WTC11 (cell line): ENCODE results near the gene PROC. TPM values are rescaled to one million over a fixed set of nuclear protein-coding genes. Genes with fewer than 3 reads are reported as not detected.

Experiments used
- ATAC-seq: fragments of 200-7000 bp; cut with Tn5 transposase; 2 replicates; pipeline ENCODE4 v1.10.0; 2021; ENCODE audit warnings: mild to moderate bottlenecking, moderate library complexity
- CTCF ChIA-PET: fragments of 300-600 bp; sonication (Branson Sonifier 250); formaldehyde crosslinking; loops from one replicate; lab custom pipeline; 2021; ENCODE audit warnings: antibody characterized with exemption; lab: Charles Lee
- POLR2A ChIA-PET: fragments of 350-600 bp; sonication (Branson Sonifier 250); formaldehyde crosslinking; loops from one replicate; lab custom pipeline; 2021; ENCODE audit warnings: antibody characterized with exemption; lab: Charles Lee
- DNase-seq: peaks from one replicate; pipeline ENCODE4 v3.0.0; 2021; ENCODE audit warnings: low spot score
- H3K27ac Mint-ChIP-seq: 2 replicates; pipeline ENCODE4 v1.8.0; 2021; ENCODE audit warnings: mixed read lengths
- H3K27me3 Mint-ChIP-seq: 2 replicates; pipeline ENCODE4 v1.8.0; 2021; ENCODE audit warnings: low read depth, mild to moderate bottlenecking, moderate library complexity, mixed read lengths
- H3K36me3 Mint-ChIP-seq: 2 replicates; pipeline ENCODE4 v1.8.0; 2021; ENCODE audit warnings: mixed read lengths
- H3K4me1 Mint-ChIP-seq: 2 replicates; pipeline ENCODE4 v1.8.0; 2022; ENCODE audit warnings: mixed read lengths
- H3K4me3 Mint-ChIP-seq: 2 replicates; pipeline ENCODE4 v1.8.0; 2021; ENCODE audit warnings: mild to moderate bottlenecking, moderate library complexity, mixed read lengths
- H3K9me3 Mint-ChIP-seq: 2 replicates; pipeline ENCODE4 v1.8.0; 2021; ENCODE audit warnings: mixed read lengths
- AR ChIP-seq: fragments of 250-450 bp; sonication (Bioruptor Pico); IDR thresholded peaks from 2 replicates; pipeline ENCODE4 v1.9.0; 2021; ENCODE audit warnings: mild to moderate bottlenecking
- ATF6 ChIP-seq: sonication (generic); formaldehyde crosslinking; IDR thresholded peaks from 2 replicates; pipeline ENCODE4 v1.8.1; 2023; ENCODE audit warnings: mild to moderate bottlenecking, missing genetic modification reagents
- CTCF ChIP-seq: fragments of 200-600 bp; IDR thresholded peaks from 2 replicates; pipeline ENCODE4 v1.8.0; 2022; ENCODE audit warnings: antibody characterized with exemption
- E2F1 ChIP-seq: sonication (generic); formaldehyde crosslinking; IDR thresholded peaks from 2 replicates; pipeline ENCODE4 v1.8.0; 2022; ENCODE audit warnings: mild to moderate bottlenecking, missing genetic modification reagents
- E2F4 ChIP-seq: sonication (generic); formaldehyde crosslinking; IDR thresholded peaks from 2 replicates; pipeline ENCODE4 v1.8.1; 2022; ENCODE audit warnings: low read depth, mild to moderate bottlenecking, moderate library complexity, missing genetic modification reagents, borderline replicate concordance
- GABPB1 ChIP-seq: sonication (generic); formaldehyde crosslinking; IDR thresholded peaks from 2 replicates; pipeline ENCODE4 v1.8.1; 2023; ENCODE audit warnings: mild to moderate bottlenecking, missing genetic modification reagents
- GTF2I ChIP-seq: fragments of 250-450 bp; sonication (Bioruptor Pico); conservative IDR thresholded peaks from 2 replicates; pipeline ENCODE4 v1.4.0; 2021; ENCODE audit warnings: mild to moderate bottlenecking
- JAZF1 ChIP-seq: fragments of 250-450 bp; sonication (Bioruptor Pico); IDR thresholded peaks from 2 replicates; pipeline ENCODE4 v1.9.0; 2021; ENCODE audit warnings: moderate library complexity, mild to moderate bottlenecking, inconsistent platforms
- MYBL2 ChIP-seq: sonication (generic); formaldehyde crosslinking; IDR thresholded peaks from 2 replicates; pipeline ENCODE4 v1.8.1; 2023; ENCODE audit warnings: mild to moderate bottlenecking, moderate library complexity, missing genetic modification reagents
- OVOL2 ChIP-seq: fragments of 250-450 bp; sonication (Bioruptor Pico); IDR thresholded peaks from 2 replicates; pipeline ENCODE4 v1.9.0; 2021; ENCODE audit warnings: mild to moderate bottlenecking, borderline replicate concordance
- PREB ChIP-seq: sonication (generic); formaldehyde crosslinking; IDR thresholded peaks from 2 replicates; pipeline ENCODE4 v1.8.1; 2022; ENCODE audit warnings: mild to moderate bottlenecking, missing genetic modification reagents, moderate library complexity, borderline replicate concordance
- RORB ChIP-seq: fragments of 250-450 bp; sonication (Bioruptor Pico); IDR thresholded peaks from 2 replicates; pipeline ENCODE4 v1.9.0; 2021; ENCODE audit warnings: mild to moderate bottlenecking
- TP53 ChIP-seq: sonication (generic); formaldehyde crosslinking; IDR thresholded peaks from 2 replicates; pipeline ENCODE4 v1.8.1; 2023; ENCODE audit warnings: mild to moderate bottlenecking, missing genetic modification reagents
- ZBTB43 ChIP-seq: sonication (generic); formaldehyde crosslinking; IDR thresholded peaks from 2 replicates; pipeline ENCODE4 v1.8.1; 2023; ENCODE audit warnings: mild to moderate bottlenecking, missing genetic modification reagents
- ZNF121 ChIP-seq: sonication (generic); formaldehyde crosslinking; IDR thresholded peaks from 2 replicates; pipeline ENCODE4 v1.8.0; 2023; ENCODE audit warnings: missing genetic modification reagents
- ZNF263 ChIP-seq: sonication (generic); formaldehyde crosslinking; IDR thresholded peaks from 2 replicates; pipeline ENCODE4 v1.8.1; 2022; ENCODE audit warnings: low read depth, mild to moderate bottlenecking, moderate library complexity, missing genetic modification reagents
- ZNF281 ChIP-seq: sonication (generic); formaldehyde crosslinking; IDR thresholded peaks from 2 replicates; pipeline ENCODE4 v1.8.0; 2023; ENCODE audit warnings: mild to moderate bottlenecking, missing genetic modification reagents
- ZNF671 ChIP-seq: fragments of 250-450 bp; sonication (Bioruptor Pico); IDR thresholded peaks from 2 replicates; pipeline ENCODE4 v1.8.0; 2021; ENCODE audit warnings: mild to moderate bottlenecking
- total RNA-seq: library from RNA; stranded (reverse); gene quantifications from 3 replicates; pipeline ENCODE4 v1.2.3, GENCODE V29; 2021

The PROC gene
- total RNA-seq, 1 experiment from 2014 or later: 0.59 TPM

GRCh38 chr2:127448526-127448925 lies 30.3 kb downstream of the PROC start:
- peaks cover 15% of the 10 kb centered on the region for H3K9me3 Mint-ChIP-seq
- no peak for DNase-seq
- ATAC-seq: no peak
- H3K27ac Mint-ChIP-seq: no peak overlapping the region
- H3K4me1 Mint-ChIP-seq: peaks cover 15% of the 10 kb centered on the region
- ChIA-PET CTCF (no interaction called here), POLR2A (no interaction called here)
- TF ChIP-seq GTF2I (CRISPR knock-in tag) (no peak), ZNF121 (CRISPR knock-in tag) (no peak), ZBTB43 (CRISPR knock-in tag) (no peak), ZNF671 (no peak), E2F4 (CRISPR knock-in tag) (no peak), PREB (CRISPR knock-in tag) (no peak), ZNF263 (no peak), ZNF281 (CRISPR knock-in tag) (no peak), GABPB1 (CRISPR knock-in tag) (no peak), OVOL2 (CRISPR knock-in tag) (no peak), AR (no peak), E2F1 (no peak), MYBL2 (CRISPR knock-in tag) (no peak), RORB (CRISPR knock-in tag) (no peak), TP53 (CRISPR knock-in tag) (no peak), JAZF1 (no peak), ATF6 (CRISPR knock-in tag) (no peak), CTCF (no peak)
- H3K4me3 Mint-ChIP-seq: no peak overlapping the region
- peaks cover 2% of the 10 kb centered on the region; the same call in 1 of the 2 replicates for H3K27me3 Mint-ChIP-seq
- peaks cover 7% of the 10 kb centered on the region for H3K36me3 Mint-ChIP-seq
